Measurements from ENCODE around the gene C11orf24. TPM values are rescaled to one million over a fixed set of nuclear protein-coding genes. Genes with fewer than 3 reads are reported as not detected.

The C11orf24 gene
- total RNA-seq, 2 donors from 2014 or later: 68.8 to 76.3 TPM

DNA sequence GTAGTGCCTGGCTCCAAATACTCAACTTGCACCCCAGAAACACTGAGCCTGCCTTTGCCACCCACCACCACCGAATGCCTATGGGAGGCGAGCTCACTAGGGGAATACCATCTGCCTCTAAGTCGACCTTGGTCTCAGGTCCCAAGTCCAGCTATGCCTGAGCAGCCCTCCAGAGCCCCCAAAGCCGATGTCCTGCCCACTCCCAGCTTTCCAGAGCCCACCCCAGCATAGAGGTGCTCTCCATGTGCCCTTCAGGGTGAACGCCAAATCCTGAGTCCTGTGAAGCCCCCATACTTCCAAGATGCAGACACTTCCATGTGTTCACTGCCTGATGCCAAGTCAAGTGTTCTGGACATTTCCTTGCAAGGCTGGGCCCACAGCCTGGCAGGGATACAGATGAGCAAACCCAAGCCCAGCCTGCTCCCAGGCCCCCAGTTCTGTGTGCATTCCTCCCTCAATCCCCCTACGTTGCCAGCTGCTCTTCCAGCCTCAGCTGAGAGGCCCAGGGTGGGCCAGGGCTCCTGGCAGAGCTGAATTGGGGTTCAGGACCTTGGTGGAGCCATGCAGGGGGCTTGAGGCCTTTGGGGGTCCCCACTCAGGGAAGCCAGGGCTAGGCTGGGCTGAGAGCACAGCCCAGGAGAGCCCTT is 56.1 kb downstream of the C11orf24 start:
- intact Hi-C loops (cut with DNase I, micrococcal nuclease): no loop called here
- DNase-seq: no peak
- ATAC-seq: no peak

DNA sequence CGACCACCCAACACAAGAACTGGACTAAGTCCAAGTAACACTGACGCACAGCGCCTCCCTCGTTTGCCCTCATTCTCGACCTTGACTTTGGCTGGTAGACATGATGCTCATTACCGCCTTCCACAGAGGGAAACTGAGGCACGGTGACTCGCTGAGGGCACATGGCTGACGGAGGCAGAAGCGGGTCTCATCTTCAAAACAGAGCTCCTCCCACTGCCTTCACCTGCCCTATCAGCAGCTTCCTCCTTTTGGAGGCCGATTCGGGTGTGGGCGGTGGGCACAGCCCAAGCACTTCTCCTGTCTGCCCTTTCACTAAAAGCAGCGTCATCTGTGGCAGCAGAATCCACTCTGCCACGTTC is 56.7 kb downstream of the C11orf24 start:
- ATAC-seq (no peak), DNase-seq (peak in 1 of 2 donors; percentile 31)
- intact Hi-C loops (cut with DNase I, micrococcal nuclease): no loop called here

DNA sequence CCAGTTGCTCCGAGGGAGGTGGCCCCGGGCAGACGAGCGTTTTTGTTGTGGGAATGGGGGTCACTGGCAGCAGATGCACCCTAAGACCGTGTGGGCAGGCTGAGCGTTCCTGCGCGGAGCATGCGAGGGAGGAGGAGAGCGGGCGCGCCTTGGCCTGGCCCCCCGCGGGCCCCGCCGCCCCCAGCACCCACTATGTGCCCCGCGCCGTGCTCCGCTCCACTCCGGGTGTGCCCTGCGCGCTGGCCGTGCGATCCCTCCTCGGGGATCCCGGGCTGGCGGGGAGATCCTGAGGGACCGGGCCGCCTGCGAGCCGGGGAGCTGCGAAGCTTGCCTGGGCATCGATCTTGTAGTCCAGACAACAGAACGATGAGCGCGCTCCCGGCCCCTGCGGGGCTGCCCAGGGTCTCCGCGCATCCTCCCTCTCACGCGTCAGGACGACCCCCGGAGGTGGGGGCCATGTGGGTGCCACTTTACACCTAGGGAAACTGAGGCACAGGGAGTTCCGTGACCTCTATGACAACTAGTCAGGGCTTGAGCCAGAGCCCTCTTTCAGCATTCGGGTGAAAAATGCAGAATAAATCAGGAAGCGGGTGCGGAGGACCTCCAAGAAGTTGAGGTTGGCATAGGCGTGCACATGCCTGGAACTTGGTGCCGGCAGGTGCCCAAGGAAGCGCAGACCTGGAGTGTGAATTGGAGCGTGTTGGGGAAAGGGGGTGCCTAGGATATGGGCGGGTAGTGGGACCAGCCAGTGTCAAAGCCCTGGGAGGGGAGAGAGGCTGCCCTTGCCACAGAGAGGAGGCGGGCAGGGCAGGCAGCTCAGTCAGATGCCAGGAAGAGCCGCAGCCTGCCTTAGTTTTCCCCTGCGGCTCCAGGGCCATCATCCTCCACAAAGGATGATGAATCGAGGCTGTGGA is 57.3 kb downstream of the C11orf24 start:
- intact Hi-C loops (cut with DNase I, micrococcal nuclease): no loop called here
- DNase-seq (peak; percentile 43 to 51), ATAC-seq (peak; percentile 1)

DNA sequence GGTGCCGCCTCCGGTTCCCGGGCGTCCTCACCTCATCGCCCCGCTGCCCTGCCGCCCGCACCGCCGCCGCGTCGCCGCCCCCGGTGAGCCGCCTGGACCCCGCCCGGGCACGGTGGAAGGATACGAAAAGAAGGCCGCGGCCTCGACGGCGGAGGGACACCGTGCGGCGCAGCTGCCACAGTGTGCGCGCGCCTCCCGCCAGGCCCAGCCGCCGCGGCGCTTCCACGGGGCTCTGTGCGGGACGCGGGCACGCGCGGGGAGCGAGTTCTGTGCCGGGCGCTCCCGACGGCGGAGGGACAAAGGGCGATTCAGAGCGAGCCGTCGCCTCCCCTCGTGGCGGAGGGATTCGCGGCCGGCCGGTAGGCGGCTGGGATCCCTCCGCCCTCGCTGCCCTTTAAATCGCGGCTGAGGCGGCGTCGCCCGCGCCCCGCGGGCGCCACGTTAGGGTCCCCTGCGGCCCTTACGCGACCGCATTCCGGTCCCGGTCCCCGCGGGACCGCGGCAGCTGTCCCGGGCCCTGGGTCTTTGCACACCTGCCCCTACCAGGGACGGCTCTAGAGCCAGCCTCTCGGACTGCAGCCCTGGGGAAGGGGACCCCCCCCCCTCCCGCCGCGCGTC is 58.1 kb downstream of the C11orf24 start:
- DNase-seq: peak; percentile 87 to 90
- peak; percentile 53 for ATAC-seq
- intact Hi-C loops (cut with DNase I, micrococcal nuclease): no loop called here

DNA sequence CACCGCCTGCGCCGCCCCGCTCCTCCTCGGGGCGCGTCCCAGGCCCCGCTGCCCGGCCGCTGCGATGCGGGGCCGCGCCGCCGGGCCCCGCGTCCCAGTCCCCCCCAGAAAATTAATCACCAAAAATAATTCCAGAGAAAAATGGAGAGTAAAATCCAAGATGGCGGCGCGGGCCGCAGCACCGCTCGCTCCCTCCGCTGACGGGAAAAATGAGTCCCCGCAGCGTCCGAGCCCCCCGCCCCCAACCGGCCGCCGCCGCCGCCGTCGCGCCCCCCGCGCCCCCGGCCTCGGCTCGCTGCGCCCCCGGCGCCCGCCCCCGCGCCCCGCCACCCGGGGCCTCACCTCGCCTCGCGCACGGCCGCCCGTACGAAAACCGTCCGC is 58.6 kb downstream of the C11orf24 start, which contains the start of gene KMT5B:
Gene KMT5B, minus strand, starts transcription at position 162 of the 381 bp plus-strand sequence. CDS start 23,220 bp downstream, outside the sequence.
- no peak for ATAC-seq
- intact Hi-C loops (cut with DNase I, micrococcal nuclease): no loop called here
- peak in 1 of 2 donors; percentile 73 for DNase-seq

DNA sequence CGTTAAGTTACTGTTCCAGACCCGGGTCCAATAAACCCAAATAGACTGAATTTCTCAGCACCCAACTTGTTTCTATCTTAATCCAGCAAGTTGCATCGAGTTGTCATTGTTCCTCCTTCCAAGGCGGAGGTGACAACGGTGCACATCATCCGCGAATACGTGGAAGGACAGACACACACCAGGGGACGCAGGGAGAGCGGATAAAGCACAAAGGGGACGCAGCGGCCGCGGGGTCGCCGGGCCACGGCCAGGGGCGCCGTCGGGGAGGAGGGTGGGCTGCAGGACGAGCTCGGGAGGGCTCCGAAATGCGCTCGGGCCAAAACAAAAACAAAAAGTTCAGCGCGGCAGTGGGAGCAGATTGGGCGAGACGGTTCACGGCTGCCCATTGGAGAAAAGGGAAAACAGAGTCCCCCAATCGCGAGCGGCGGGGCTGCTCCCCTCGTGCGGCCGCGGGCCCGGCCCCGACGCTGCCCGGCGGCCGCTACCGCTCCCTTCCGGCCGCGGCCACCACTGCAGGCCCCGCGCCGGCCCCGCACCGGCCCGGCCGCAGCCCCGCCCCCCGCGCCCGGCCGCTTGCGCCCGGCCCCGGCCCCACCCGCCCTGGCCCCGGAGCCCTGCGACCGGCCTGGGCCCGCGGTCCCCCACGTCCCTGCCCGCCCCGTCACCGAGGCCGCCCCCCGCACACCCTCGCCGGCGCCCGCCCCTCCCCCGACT is 59.2 kb downstream of the C11orf24 start:
- peak; percentile 78 for DNase-seq
- ATAC-seq: peak; percentile 44
- intact Hi-C loops (cut with DNase I, micrococcal nuclease): no loop called here

DNA sequence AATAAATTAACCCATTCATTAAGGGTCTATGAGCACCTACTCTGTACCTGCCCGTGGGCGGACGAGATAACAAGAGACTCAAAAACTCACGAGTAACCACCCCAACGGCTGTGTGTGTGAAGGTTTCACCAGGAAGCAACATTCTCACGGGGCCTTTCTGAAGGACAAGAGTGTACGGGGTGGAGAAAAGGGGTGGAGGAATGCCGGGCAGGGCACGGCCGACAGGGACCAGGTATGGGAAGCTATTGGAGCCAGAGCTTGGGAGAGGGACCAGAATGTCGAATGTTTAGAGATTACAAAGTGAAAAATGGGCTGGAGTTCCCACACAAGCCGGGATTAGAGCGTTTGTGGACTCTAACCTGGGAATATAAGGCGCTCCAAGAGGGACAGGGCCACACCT is 60.2 kb downstream of the C11orf24 start:
- intact Hi-C loops (cut with DNase I, micrococcal nuclease): no loop called here
- ATAC-seq (peak; percentile 51), DNase-seq (peak; percentile 61 to 63)

Other genes with a start within 250 kb of the C11orf24 start
- gene NDUFS8, start 241.3 kb downstream of the C11orf24 start, total RNA-seq: 100 to 1,000 TPM; 135 to 157 TPM
- gene TCIRG1, start 232.9 kb downstream of the C11orf24 start, total RNA-seq: 100 to 1,000 TPM; 140 to 156 TPM
- 10 to 100 TPM; 47.6 to 87.4 TPM for gene CHKA, start 150.6 kb downstream of the C11orf24 start, total RNA-seq
- 10 to 100 TPM; 56.9 to 62.8 TPM for gene KMT5B, start 58.7 kb downstream of the C11orf24 start, total RNA-seq
- 100 to 1,000 TPM in 1 of 2 donors, 10 to 100 TPM in 1; 86.8 to 106 TPM for gene LRP5, start 40.6 kb upstream of the C11orf24 start, total RNA-seq
- gene PPP6R3, start 188.8 kb upstream of the C11orf24 start, total RNA-seq: 100 to 1,000 TPM; 102 to 112 TPM